Activated T-helper 1 cell treated with anti-CD3 and anti-CD28 coated beads, Interleukin-12 subunit alpha, Interleukin-12 subunit beta, Interleukin-2, Interleukin-4 antibody, amounts not matched to agents 30 ng/mL and 10 ng/mL and 1 ng/mL, durations not matched to agents 14 hours and 24 hours and 36 hours (primary cell): ENCODE measurements around the gene STIM1. TPM values are rescaled to one million over a fixed set of nuclear protein-coding genes. Genes with fewer than 3 reads are reported as not detected.
"Not testable (repeated sequence)": the region's sequence is repeated elsewhere in the genome, so short reads cannot be mapped to it uniquely, and the experiment has no call there.

Source experiments
- DNase-seq: peaks from one replicate; pipeline ENCODE4 v3.0.0; 2021; ENCODE audit warnings: low spot score
- H3K27ac Mint-ChIP-seq: one replicate; pipeline ENCODE4 v1.8.0; 2021; ENCODE audit warnings: mild to moderate bottlenecking, mixed read lengths
- H3K27me3 Mint-ChIP-seq: one replicate; pipeline ENCODE4 v1.8.0; 2022; ENCODE audit warnings: mild to moderate bottlenecking, moderate library complexity, mixed read lengths; ENCODE audit not compliant: insufficient read depth
- H3K36me3 Mint-ChIP-seq: one replicate; pipeline ENCODE4 v1.8.0; 2021; ENCODE audit warnings: low read depth, mixed read lengths
- H3K4me1 Mint-ChIP-seq: one replicate; pipeline ENCODE4 v1.8.0; 2021; ENCODE audit warnings: low read depth, mixed read lengths
- H3K4me3 Mint-ChIP-seq: one replicate; pipeline ENCODE4 v1.8.0; 2021; ENCODE audit warnings: mild to moderate bottlenecking, moderate library complexity, mixed read lengths
- H3K9me3 Mint-ChIP-seq: one replicate; pipeline ENCODE4 v1.8.0; 2021; ENCODE audit warnings: mixed read lengths
- intact Hi-C: fragments of 100-400 bp; cut with micrococcal nuclease; formaldehyde crosslinking; loops from one replicate; pipeline ENCODE4 v1.15.1; 2024
- total RNA-seq: library from RNA; stranded (reverse); gene quantifications from 2 replicates; pipeline ENCODE4 v1.2.3, GENCODE V29; 2022

Gene STIM1
- total RNA-seq = 61.7 and 68.0 TPM in 2 replicates

- peaks cover 5% of the 10 kb centered on the region for H3K36me3 Mint-ChIP-seq
- H3K9me3 Mint-ChIP-seq = no peaks in the 10 kb centered on the region
- peak within 1 kb of the TSS; percentile 98 for H3K4me3 Mint-ChIP-seq
- peak within 1 kb of the TSS; percentile 99 for H3K27ac Mint-ChIP-seq
- intact Hi-C loops = loop anchor here (1.0 kb wide), 9 partner anchors 14 to 239 kb away; partner anchors contain the start of genes NUP98 and RRM1
- H3K27me3 Mint-ChIP-seq = no peaks in the 10 kb centered on the region
- peaks cover 67% of the 10 kb centered on the region for H3K4me1 Mint-ChIP-seq
- peak; percentile 98 for DNase-seq
These were observed at the start of gene STIM1 for GRCh38 chr11:3854977-3855807. STIM1 (plus strand) TSS chr11:3855664; CDS start chr11:3856271, 607 bp downstream.

GRCh38 chr11:3807909-3808860 is 47.3 kb upstream of the STIM1 start, which contains the start of gene PGAP2:
PGAP2 (plus strand) TSS chr11:3808560; CDS start chr11:3811260, 2,700 bp downstream.
- intact Hi-C loops = loop anchor here (1.0 to 5.0 kb wide), 6 partner anchors 11 to 126 kb away; partner anchors contain the start of gene NUP98
- peaks cover 22% of the 10 kb centered on the region for H3K4me1 Mint-ChIP-seq

DNA sequence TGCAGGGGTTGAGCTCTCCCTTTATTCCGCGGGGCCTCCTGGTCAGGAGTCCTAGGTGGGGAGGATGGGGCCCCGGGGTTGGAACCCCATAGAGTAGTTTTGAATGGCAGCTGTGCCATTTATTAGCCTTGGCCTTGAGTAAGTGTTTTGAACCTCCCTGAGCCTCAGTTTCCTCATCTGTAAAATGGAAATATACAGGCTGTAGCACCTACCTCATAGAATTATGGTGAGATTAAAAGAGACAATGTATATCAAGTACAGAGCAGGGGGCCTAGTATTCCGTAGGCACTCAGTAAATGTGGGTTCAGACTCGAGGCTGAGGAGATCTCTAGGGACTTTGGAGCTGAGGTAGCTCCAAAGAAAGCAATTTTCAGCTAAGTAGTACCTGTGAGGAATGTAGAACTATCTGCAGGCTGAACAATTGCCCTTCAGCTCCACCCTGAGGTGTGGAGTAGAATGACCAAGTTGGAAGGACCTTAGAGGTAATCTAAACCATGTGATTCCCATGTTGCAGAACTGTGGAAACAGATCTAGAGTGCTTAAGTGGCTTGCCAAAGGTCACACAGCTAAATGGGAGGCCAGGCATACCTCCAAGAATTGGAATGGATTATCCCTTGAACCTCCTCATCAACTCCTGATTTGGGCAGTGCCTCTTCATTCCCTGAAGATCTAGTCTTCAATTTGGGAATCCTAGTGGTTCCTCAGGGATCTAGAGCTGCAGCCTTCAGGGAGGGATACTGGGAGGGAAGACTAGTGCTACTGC is 46.4 kb upstream of the STIM1 start:
- H3K9me3 Mint-ChIP-seq = no peaks in the 10 kb centered on the region
- H3K36me3 Mint-ChIP-seq = peaks cover 7% of the 10 kb centered on the region
- H3K27ac Mint-ChIP-seq = peak overlapping the region; percentile 15
- H3K27me3 Mint-ChIP-seq = no peaks in the 10 kb centered on the region
- intact Hi-C loops = loop anchor here (1.0 to 5.0 kb wide), 7 partner anchors 12 to 263 kb away; partner anchors contain the start of gene NUP98
- peaks cover 18% of the 10 kb centered on the region for H3K4me1 Mint-ChIP-seq
- H3K4me3 Mint-ChIP-seq = peak overlapping the region; percentile 99
- peak; percentile 40 for DNase-seq

More at GRCh38 chr11:3807909-3808860, 47.3 kb upstream of the STIM1 start, which contains the start of gene PGAP2:
- Mint-ChIP-seq H3K27ac (peak within 1 kb of the TSS; percentile 91), H3K27me3 (no peaks in the 10 kb centered on the region), H3K4me3 (peak within 1 kb of the TSS; percentile 99), H3K9me3 (no peaks in the 10 kb centered on the region), H3K36me3 (peaks cover 8% of the 10 kb centered on the region)
- peak; percentile 55 for DNase-seq

GRCh38 chr11:3809624-3809928 is 45.9 kb upstream of the STIM1 start:
- peaks cover 7% of the 10 kb centered on the region for H3K36me3 Mint-ChIP-seq
- peaks cover 14% of the 10 kb centered on the region for H3K4me1 Mint-ChIP-seq
- no peak for DNase-seq
- no peaks in the 10 kb centered on the region for H3K27me3 Mint-ChIP-seq
- intact Hi-C loops = loop anchor here (1.0 to 5.0 kb wide), 4 partner anchors 37 to 263 kb away; no protein-coding TSS in a partner anchor
- no peaks in the 10 kb centered on the region for H3K9me3 Mint-ChIP-seq
- H3K27ac Mint-ChIP-seq = no peak overlapping the region
- H3K4me3 Mint-ChIP-seq = no peak overlapping the region

DNA sequence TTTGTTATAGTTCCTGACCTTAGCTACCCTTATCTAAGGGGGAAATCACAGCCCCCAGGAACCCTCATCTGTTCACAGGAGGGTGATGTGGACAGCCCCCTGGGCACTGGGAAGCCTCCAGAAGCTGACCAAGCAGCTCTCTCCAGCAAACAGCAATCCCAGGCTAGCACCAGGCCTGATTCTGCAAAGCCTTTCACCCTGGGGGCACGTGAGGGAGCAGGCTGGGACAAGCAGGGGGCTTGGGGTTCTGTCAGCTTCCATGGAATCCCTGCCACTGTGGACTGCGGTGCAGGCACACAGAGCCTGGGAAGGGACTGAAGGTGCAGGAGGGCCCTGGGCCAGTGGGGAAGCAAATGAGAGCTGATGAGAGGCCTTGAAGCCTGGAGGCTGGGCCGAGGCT is 45.0 kb upstream of the STIM1 start:
- H3K27ac Mint-ChIP-seq = no peak overlapping the region
- H3K9me3 Mint-ChIP-seq = no peaks in the 10 kb centered on the region
- intact Hi-C loops = no loop called here
- peaks cover 14% of the 10 kb centered on the region for H3K4me1 Mint-ChIP-seq
- no peak overlapping the region for H3K4me3 Mint-ChIP-seq
- peaks cover 7% of the 10 kb centered on the region for H3K36me3 Mint-ChIP-seq
- no peak for DNase-seq
- no peaks in the 10 kb centered on the region for H3K27me3 Mint-ChIP-seq

DNA sequence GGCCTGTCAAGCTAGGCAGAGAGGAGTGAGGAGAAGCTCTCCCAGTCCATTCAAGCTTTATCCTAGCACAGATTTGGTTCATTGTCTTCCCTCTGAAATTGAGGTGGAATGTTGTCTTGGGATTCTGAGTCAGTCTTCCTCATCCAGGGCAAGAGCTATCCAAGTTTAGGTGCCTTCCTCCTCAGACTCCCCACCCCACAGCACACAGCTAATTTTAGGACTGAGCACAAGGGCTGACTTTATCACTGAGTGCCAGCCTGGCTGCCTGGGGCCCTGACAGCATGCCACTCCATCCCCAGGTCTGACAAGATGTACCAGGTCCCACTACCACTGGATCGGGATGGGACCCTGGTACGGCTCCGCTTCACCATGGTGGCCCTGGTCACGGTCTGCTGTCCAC is 44.5 kb upstream of the STIM1 start:
- H3K4me1 Mint-ChIP-seq = peaks cover 14% of the 10 kb centered on the region
- H3K4me3 Mint-ChIP-seq = no peak overlapping the region
- no peaks in the 10 kb centered on the region for H3K27me3 Mint-ChIP-seq
- H3K36me3 Mint-ChIP-seq = peaks cover 7% of the 10 kb centered on the region
- intact Hi-C loops = no loop called here
- H3K9me3 Mint-ChIP-seq = no peaks in the 10 kb centered on the region
- H3K27ac Mint-ChIP-seq = no peak overlapping the region
- no peak for DNase-seq

GRCh38 chr11:3814832-3815231 is 40.6 kb upstream of the STIM1 start:
- not testable (repeated sequence) for H3K36me3 Mint-ChIP-seq

GRCh38 chr11:3815845-3816244 is 39.6 kb upstream of the STIM1 start:
- Mint-ChIP-seq H3K27ac (no peak overlapping the region), H3K36me3 (peaks cover 2% of the 10 kb centered on the region), H3K9me3 (no peaks in the 10 kb centered on the region), H3K27me3 (no peaks in the 10 kb centered on the region), H3K4me3 (no peak overlapping the region), H3K4me1 (no peaks in the 10 kb centered on the region)
- DNase-seq = no peak
- intact Hi-C loops = no loop called here

More at GRCh38 chr11:3814832-3815231, 40.6 kb upstream of the STIM1 start:
- H3K27me3 Mint-ChIP-seq, H3K4me1 Mint-ChIP-seq, DNase-seq, H3K4me3 Mint-ChIP-seq, H3K9me3 Mint-ChIP-seq, intact Hi-C loops, H3K27ac Mint-ChIP-seq: not testable (repeated sequence)

GRCh38 chr11:3816673-3817072 is 38.8 kb upstream of the STIM1 start:
- H3K36me3 Mint-ChIP-seq = peaks cover 2% of the 10 kb centered on the region

GRCh38 chr11:3817181-3817800 is 38.2 kb upstream of the STIM1 start:
- H3K36me3 Mint-ChIP-seq = peaks cover 2% of the 10 kb centered on the region
- H3K27ac Mint-ChIP-seq = no peak overlapping the region
- no peaks in the 10 kb centered on the region for H3K9me3 Mint-ChIP-seq
- no peak for DNase-seq
- no peaks in the 10 kb centered on the region for H3K4me1 Mint-ChIP-seq
- H3K4me3 Mint-ChIP-seq = no peak overlapping the region
- no peaks in the 10 kb centered on the region for H3K27me3 Mint-ChIP-seq
- intact Hi-C loops = no loop called here

More at GRCh38 chr11:3816673-3817072, 38.8 kb upstream of the STIM1 start:
- no peaks in the 10 kb centered on the region for H3K9me3 Mint-ChIP-seq
- no peaks in the 10 kb centered on the region for H3K27me3 Mint-ChIP-seq
- no peaks in the 10 kb centered on the region for H3K4me1 Mint-ChIP-seq
- H3K4me3 Mint-ChIP-seq = no peak overlapping the region
- no peak overlapping the region for H3K27ac Mint-ChIP-seq
- no peak for DNase-seq
- intact Hi-C loops = no loop called here

GRCh38 chr11:3820971-3821370 is 34.5 kb upstream of the STIM1 start:
- Mint-ChIP-seq H3K36me3 (peaks cover 20% of the 10 kb centered on the region), H3K4me1 (peaks cover 21% of the 10 kb centered on the region), H3K27me3 (no peaks in the 10 kb centered on the region), H3K27ac (no peak overlapping the region), H3K9me3 (no peaks in the 10 kb centered on the region), H3K4me3 (no peak overlapping the region)
- no peak for DNase-seq
- intact Hi-C loops = no loop called here

DNA sequence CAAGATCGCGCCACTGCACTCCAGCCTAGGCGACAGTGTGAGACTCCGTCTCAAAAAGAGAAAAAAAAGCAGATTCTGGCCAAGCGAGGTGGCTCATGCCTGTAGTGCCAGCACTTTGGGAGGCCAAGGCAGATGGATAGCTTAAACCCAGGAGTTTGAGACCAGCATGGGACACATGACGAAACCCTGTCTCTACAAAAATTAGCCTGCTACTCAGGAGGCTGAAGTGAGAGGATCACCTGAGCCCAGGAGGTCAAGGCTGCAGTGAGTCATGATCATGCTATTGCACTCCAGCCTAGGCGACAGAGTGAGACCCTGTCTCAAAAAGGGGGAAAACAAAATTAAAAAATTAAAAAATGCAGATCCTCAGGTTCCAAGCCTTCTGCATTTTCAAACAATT is 33.2 kb upstream of the STIM1 start:
- H3K36me3 Mint-ChIP-seq = peaks cover 33% of the 10 kb centered on the region
- H3K9me3 Mint-ChIP-seq = no peaks in the 10 kb centered on the region
- no peaks in the 10 kb centered on the region for H3K27me3 Mint-ChIP-seq
- intact Hi-C loops = no loop called here
- no peak for DNase-seq
- H3K27ac Mint-ChIP-seq = no peak overlapping the region
- H3K4me3 Mint-ChIP-seq = no peak overlapping the region
- peaks cover 30% of the 10 kb centered on the region for H3K4me1 Mint-ChIP-seq
